Measurements from ENCODE around the gene BORCS5. TPM values are rescaled to one million over a fixed set of nuclear protein-coding genes. Genes with fewer than 3 reads are reported as not detected.

BORCS5 gene
- total and polyA plus RNA-seq, 2 of the 8 experiments (the other 6 are each of a cell fraction or from before 2014, with no cell fraction given), result 8.3 to 17.4 TPM

GRCh38 chr12:12467688-12468261, 110.9 kb downstream of the BORCS5 start:
- 87% methylated on average over 14 of the region's 14 CpGs; no CpG with 5 or more reads in 1 of the 2 experiments for WGBS, 2 experiments (ENCODE audit: extremely low coverage in 1 of 2, insufficient coverage in 1 of 2, insufficient read length in 1 of 2, insufficient replicate concordance in 2 of 2, low coverage in 1 of 2, low lambda C conversion rate in 2 of 2, missing lambda C conversion rate in 1 of 2)
- FAIRE-seq, result no peak
- TF ChIP-seq RAD21 (IDR thresholded peaks at IDR 0.05 in 1 of 2, conservative IDR thresholded peaks at IDR 0.05 in 1 of 2; ENCODE audit: low read depth in 2 of 2, low read length in 2 of 2) (no peak), BACH1 (IDR thresholded peaks at IDR 0.05; ENCODE audit: low read length) (no peak), MAFK (IDR thresholded peaks at IDR 0.05; ENCODE audit: low read depth, low read length) (no peak), ZNF274 (IDR thresholded peaks at IDR 0.05; ENCODE audit: borderline replicate concordance, extremely low read depth, low read length) (no peak), SP2 (IDR thresholded peaks at IDR 0.05; ENCODE audit: low read length) (no peak), SIRT6 (IDR thresholded peaks at IDR 0.05; ENCODE audit: low read length) (no peak), HDAC2 (IDR thresholded peaks at IDR 0.05; ENCODE audit: borderline replicate concordance in 1 of 2, low read depth in 2 of 2, low read length in 2 of 2) (no peak)

More at GRCh38 chr12:12467688-12468261, 110.9 kb downstream of the BORCS5 start:
- Histone ChIP-seq H2BK12ac (ENCODE audit: low read depth, low read length) (no peak overlapping the region), H4K91ac (replicated peaks; ENCODE audit: insufficient read length, low read length) (no peak overlapping the region), H3K9ac (replicated peaks in 1 of 4; ENCODE audit: extremely low read depth in 1 of 4, low read depth in 3 of 4, low read length in 3 of 4) (no peak overlapping the region), H3K4ac (replicated peaks; ENCODE audit: insufficient read length, low read depth, low read length) (no peak overlapping the region), H3K4me2 (ENCODE audit: insufficient read depth in 1 of 2, low read depth in 2 of 2, low read length in 2 of 2) (no peak overlapping the region), H3K14ac (ENCODE audit: insufficient read length) (no peak overlapping the region), H3K4me3 (ENCODE audit: extremely low read depth in 1 of 4, insufficient read depth in 2 of 4, low read depth in 3 of 4, low read length in 4 of 4) (no peak overlapping the region), H3K23me2 (ENCODE audit: low read depth, low read length) (no peaks in the 10 kb centered on the region), H3K27me3 (replicated peaks in 1 of 4; ENCODE audit: control insufficient read depth in 3 of 4, extremely low read depth in 1 of 4, insufficient read depth in 3 of 4, low read length in 3 of 4) (no peaks in the 10 kb centered on the region), H3K18ac (ENCODE audit: extremely low read depth, low read length) (no peak overlapping the region), H2BK20ac (ENCODE audit: low read length) (no peak overlapping the region), H2AK5ac (ENCODE audit: low read depth, low read length) (no peak overlapping the region), H3K79me1 (ENCODE audit: low read depth, low read length) (no peaks in the 10 kb centered on the region), H3K4me1 (replicated peaks in 1 of 4; ENCODE audit: control insufficient read depth in 3 of 4, insufficient read depth in 4 of 4, low read length in 3 of 4) (no peaks in the 10 kb centered on the region; a peak in 2 of 7 replicates), H3K36me3 (ENCODE audit: control insufficient read depth in 2 of 4, insufficient read depth in 4 of 4, low read length in 3 of 4) (peaks cover 0 to 7% (median 0%) of the 10 kb centered on the region in 4 experiments; a peak in 1 of 8 replicates), H4K5ac (ENCODE audit: insufficient read length, low read depth, low read length) (no peak overlapping the region), H3K9me3 (ENCODE audit: insufficient read depth in 2 of 2, low read depth in 1 of 2, low read length in 1 of 2) (peaks cover 7 to 10% of the 10 kb centered on the region in 2 experiments), H2AFZ (ENCODE audit: low read length) (no peak overlapping the region), H3K27ac (ENCODE audit: low read depth, low read length) (no peak overlapping the region), H3K79me2 (ENCODE audit: control insufficient read depth in 1 of 2, insufficient read depth in 2 of 2, low read length in 2 of 2) (no peaks in the 10 kb centered on the region), H2BK120ac (replicated peaks; ENCODE audit: low read depth, low read length) (no peak overlapping the region), H4K8ac (ENCODE audit: extremely low read depth, insufficient read depth, low read length) (no peak overlapping the region), H2BK15ac (ENCODE audit: low read length) (no peak overlapping the region), H3K23ac (ENCODE audit: insufficient read length) (no peak overlapping the region), H2BK5ac (ENCODE audit: low read depth, low read length) (no peak overlapping the region), H3K56ac (replicated peaks; ENCODE audit: insufficient read length, low read depth, low read length) (no peak overlapping the region), H4K20me1 (replicated peaks in 1 of 2; ENCODE audit: control insufficient read depth in 1 of 2, insufficient read depth in 2 of 2, low read length in 2 of 2) (no peaks in the 10 kb centered on the region)
- CTCF ChIA-PET (ENCODE audit: partially characterized antibody), result interaction anchor here (0.6 to 2.1 kb wide), 4 partner anchors 9 to 110 kb away, joined by 3 to 9 read pairs (median 4); no protein-coding TSS in a partner anchor
- DNase-seq (ENCODE audit: low read depth in 1 of 2, low spot score in 2 of 2), result no peak
- POLR2A ChIA-PET (ENCODE audit: partially characterized antibody), result interaction anchor here (1.0 kb wide), 1 partner anchor 16 kb away, joined by 3 read pairs; no protein-coding TSS in a partner anchor
